ENCODE measurements around the gene OR51G1. TPM values are rescaled to one million over a fixed set of nuclear protein-coding genes. Genes with fewer than 3 reads are reported as not detected.
"Not testable (repeated sequence)": the region's sequence is repeated elsewhere in the genome, so short reads cannot be mapped to it uniquely, and the experiment has no call there.

OR51G1 gene
- not detected for total RNA-seq

- no peaks in the 10 kb centered on the region for H3K27me3 ChIP-seq
- no peak for DNase-seq (ENCODE audit: extremely low spot score)
- intact Hi-C loops (cut with DNase I), result no loop called here
- H3K27ac ChIP-seq (replicated peaks in 1 of 4), result no peak within 1 kb of the TSS
- H3K4me1 ChIP-seq, result no peaks in the 10 kb centered on the region
- H3K9me3 ChIP-seq, result no peaks in the 10 kb centered on the region
- H3K36me3 ChIP-seq, result no peaks in the 10 kb centered on the region
- TF ChIP-seq POLR2AphosphoS5 (IDR thresholded peaks at IDR 0.05), result no peak
- no peak for TF ChIP-seq POLR2A (IDR thresholded peaks at IDR 0.05; ENCODE audit: low read depth)
- no peak for TF ChIP-seq EP300 (IDR thresholded peaks at IDR 0.05)
- TF ChIP-seq CTCF (IDR thresholded peaks at IDR 0.05), result no peak
- no peak within 1 kb of the TSS for H3K4me3 ChIP-seq
- WGBS, result 89% methylated on average over 1 of the region's 1 CpG
Measured at GRCh38 chr11:4924239-4924638, at the start of gene OR51G1. TSS of gene OR51G1 (minus strand) at chr11:4924339. CDS start at chr11:4924339, 0 bp downstream.

- Histone ChIP-seq H3K27me3 (no peaks in the 10 kb centered on the region), H3K4me3 (no peak overlapping the region), H3K9me3 (no peaks in the 10 kb centered on the region), H3K36me3 (no peaks in the 10 kb centered on the region), H3K4me1 (no peaks in the 10 kb centered on the region), H3K27ac (replicated peaks in 1 of 4) (no peak overlapping the region)
- DNase-seq (ENCODE audit: extremely low spot score), result no peak
- intact Hi-C loops (cut with DNase I), result no loop called here
- 32% methylated on average over 1 of the region's 1 CpG for WGBS
- TF ChIP-seq POLR2A (IDR thresholded peaks at IDR 0.05; ENCODE audit: low read depth), result no peak
Measured at GRCh38 chr11:4962816-4963215, 38.7 kb upstream of the OR51G1 start.

- no peaks in the 10 kb centered on the region for H3K36me3 ChIP-seq
- no peak overlapping the region for H3K27ac ChIP-seq (replicated peaks in 1 of 4)
- no peak overlapping the region for H3K4me3 ChIP-seq
- TF ChIP-seq EP300 (IDR thresholded peaks at IDR 0.05) (no peak), POLR2AphosphoS5 (IDR thresholded peaks at IDR 0.05) (no peak), POLR2A (IDR thresholded peaks at IDR 0.05; ENCODE audit: low read depth) (no peak), CTCF (IDR thresholded peaks at IDR 0.05) (no peak)
- no peaks in the 10 kb centered on the region for H3K27me3 ChIP-seq
- DNase-seq (ENCODE audit: extremely low spot score), result no peak
- WGBS, result 74% methylated on average over 3 of the region's 3 CpGs
- intact Hi-C loops (cut with DNase I), result no loop called here
- H3K9me3 ChIP-seq, result no peaks in the 10 kb centered on the region
- no peaks in the 10 kb centered on the region for H3K4me1 ChIP-seq
Measured at GRCh38 chr11:4960877-4961276, 36.7 kb upstream of the OR51G1 start.

- Histone ChIP-seq H3K4me1 (no peaks in the 10 kb centered on the region), H3K27me3 (no peaks in the 10 kb centered on the region), H3K9me3 (no peaks in the 10 kb centered on the region), H3K4me3 (no peak overlapping the region), H3K36me3 (no peaks in the 10 kb centered on the region), H3K27ac (replicated peaks in 1 of 4) (no peak overlapping the region)
- TF ChIP-seq POLR2A (IDR thresholded peaks at IDR 0.05; ENCODE audit: low read depth) (no peak), CTCF (IDR thresholded peaks at IDR 0.05) (no peak), EP300 (IDR thresholded peaks at IDR 0.05) (no peak), POLR2AphosphoS5 (IDR thresholded peaks at IDR 0.05) (no peak)
- 77% methylated on average over 4 of the region's 4 CpGs for WGBS
- no peak for DNase-seq (ENCODE audit: extremely low spot score)
- intact Hi-C loops (cut with DNase I), result no loop called here
Measured at GRCh38 chr11:4957396-4957795, 33.3 kb upstream of the OR51G1 start.

GRCh38 chr11:4955613-4956012, 31.5 kb upstream of the OR51G1 start, which contains the start of gene OR51A2:
TSS of gene OR51A2 (minus strand) at chr11:4955713. CDS start at chr11:4955713, 0 bp downstream.
- intact Hi-C loops (cut with DNase I); DNase-seq (ENCODE audit: extremely low spot score); H3K4me3 ChIP-seq; H3K36me3 ChIP-seq; H3K27me3 ChIP-seq; H3K9me3 ChIP-seq; H3K27ac ChIP-seq (replicated peaks in 1 of 4); H3K4me1 ChIP-seq: not testable (repeated sequence)
- WGBS, result 61% methylated on average over 2 of the region's 2 CpGs

GRCh38 chr11:4947505-4947904, 23.4 kb upstream of the OR51G1 start, which contains the start of gene OR51A4:
TSS of gene OR51A4 (minus strand) at chr11:4947605. CDS start at chr11:4947100, 505 bp downstream.
- no peak within 1 kb of the TSS for H3K27ac ChIP-seq (replicated peaks in 1 of 4)
- intact Hi-C loops (cut with DNase I), result no loop called here
- H3K27me3 ChIP-seq, result no peaks in the 10 kb centered on the region
- TF ChIP-seq EP300 (IDR thresholded peaks at IDR 0.05), result no peak
- no peak for TF ChIP-seq POLR2A (IDR thresholded peaks at IDR 0.05; ENCODE audit: low read depth)
- no peak for TF ChIP-seq CTCF (IDR thresholded peaks at IDR 0.05)
- TF ChIP-seq POLR2AphosphoS5 (IDR thresholded peaks at IDR 0.05), result no peak
- H3K4me3 ChIP-seq, result no peak within 1 kb of the TSS
- no peaks in the 10 kb centered on the region for H3K4me1 ChIP-seq
- DNase-seq (ENCODE audit: extremely low spot score), result no peak
- H3K36me3 ChIP-seq, result no peaks in the 10 kb centered on the region
- H3K9me3 ChIP-seq, result no peaks in the 10 kb centered on the region
